ENCODE data around the gene ACTRT1.

The ACTRT1 gene

DNA sequence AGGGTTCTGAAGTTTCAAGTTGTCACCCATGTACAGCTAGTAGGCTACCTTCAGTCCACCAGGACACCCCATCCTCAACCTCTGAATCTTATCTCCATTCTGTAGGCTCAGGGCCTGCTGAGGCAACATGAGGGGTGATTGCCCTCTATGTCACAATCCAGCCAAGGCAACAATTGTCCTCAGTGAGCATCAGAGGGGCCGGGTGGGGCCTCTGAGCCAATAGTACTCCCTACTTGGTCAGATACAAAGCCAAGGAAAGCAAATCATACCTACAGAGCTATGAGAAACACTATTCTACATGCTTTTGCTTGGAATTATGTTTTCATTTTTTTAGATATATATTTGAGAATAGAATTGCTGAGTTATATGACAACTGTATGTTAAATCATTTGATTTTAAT, at the start of gene ACTRT1:
Gene ACTRT1, minus strand, starts transcription at position 101 of the 400 bp plus-strand sequence. CDS start 197 bp downstream, outside the sequence.
- no peak for DNase-seq (ENCODE audit: low read depth)

DNA sequence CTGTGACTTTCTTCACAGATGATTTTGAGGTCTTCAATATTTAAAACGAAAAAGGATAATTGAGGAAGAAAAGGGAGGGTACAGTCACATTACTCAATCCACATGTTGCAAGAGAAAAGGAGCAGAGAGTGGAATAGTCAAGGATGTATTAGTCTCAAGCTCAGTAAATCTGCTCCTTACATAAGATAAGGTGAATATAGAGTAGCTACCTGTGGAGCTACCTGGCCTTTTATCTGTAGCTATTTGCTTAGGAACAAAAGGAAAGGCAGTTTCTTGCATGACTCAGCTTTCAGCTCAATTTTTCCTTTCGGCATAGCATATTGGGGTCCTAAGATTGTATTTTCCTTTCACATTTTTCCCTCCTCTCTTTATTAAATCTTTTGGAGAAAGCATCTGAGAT, 26.3 kb upstream of the ACTRT1 start:
- no peak for DNase-seq (ENCODE audit: low read depth)

DNA sequence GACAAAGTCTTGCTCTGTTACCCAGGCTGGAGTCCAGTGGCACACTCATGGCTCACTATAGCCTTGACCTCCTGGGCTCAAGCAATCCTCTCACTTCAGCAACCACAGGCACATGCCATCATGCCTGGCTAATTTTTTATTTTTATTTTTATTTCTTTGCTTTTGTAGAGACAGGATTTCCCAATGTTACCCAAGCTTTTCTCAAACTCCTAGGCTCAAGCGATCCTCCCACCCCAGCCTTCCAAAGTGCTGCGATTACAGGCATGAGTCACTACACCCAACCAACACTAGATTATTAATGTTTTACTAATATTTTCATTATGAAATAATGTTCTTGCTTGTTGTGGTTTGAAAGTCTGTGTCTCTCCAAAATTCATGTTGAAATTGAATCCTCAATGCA, 5.2 kb upstream of the ACTRT1 start:
- no peak for DNase-seq (ENCODE audit: low read depth)

DNA sequence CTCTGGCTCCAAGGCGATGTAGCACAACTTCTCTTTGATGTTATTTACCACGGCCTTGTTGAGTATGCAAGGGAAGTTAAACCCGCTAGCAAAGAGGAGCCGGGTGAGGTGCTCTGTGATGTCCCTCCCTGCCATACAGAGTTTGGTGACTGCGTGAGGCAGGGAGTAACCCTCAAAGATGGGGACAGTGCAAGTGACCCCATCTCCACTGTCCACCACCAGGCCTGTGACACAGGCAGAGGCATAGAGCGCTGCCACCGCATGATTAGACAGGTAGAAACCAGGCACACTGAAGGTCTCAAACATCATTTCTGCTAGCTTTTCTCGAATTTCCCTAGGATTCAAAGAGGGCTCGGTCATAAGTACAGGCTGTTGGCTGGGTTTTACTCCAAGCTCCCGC, 677 bp downstream of the ACTRT1 start:
- DNase-seq (ENCODE audit: low read depth), result no peak

DNA sequence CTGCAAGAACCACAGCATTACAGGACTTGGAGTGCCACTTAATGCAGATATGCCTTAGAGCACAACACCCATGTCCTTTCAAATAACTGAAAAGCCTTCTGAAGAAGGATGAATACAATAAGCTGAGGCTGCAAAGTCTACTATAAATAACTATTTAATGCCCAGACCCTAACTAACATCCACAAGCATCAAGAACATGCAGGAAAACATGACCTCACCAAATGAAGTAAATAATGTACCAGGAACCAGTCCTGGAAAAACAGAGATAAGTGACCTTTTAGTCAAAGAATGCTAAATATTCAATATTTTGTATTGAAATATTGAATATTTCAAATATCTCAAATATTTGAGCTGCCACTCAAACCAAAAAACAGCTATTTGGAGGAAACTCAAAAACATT, 16.9 kb downstream of the ACTRT1 start:
- no peak for DNase-seq (ENCODE audit: low read depth)

DNA sequence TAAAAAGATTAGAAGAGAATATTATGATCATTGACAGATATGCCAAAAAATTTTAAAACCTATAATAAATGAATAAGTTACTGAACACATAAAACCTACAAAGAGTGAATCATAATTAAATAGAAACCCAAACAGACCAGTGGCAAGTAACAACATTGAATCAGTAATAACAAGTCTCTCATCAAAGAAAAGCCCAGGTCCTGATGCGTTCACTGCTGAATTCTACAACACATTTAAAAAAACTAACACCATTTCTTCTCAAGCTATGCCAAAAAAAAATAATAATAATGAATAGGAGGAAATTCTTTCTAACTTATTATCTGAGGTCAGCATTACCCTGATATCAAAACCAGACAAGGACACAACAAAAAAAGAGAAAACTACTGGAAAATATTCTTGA, 30.6 kb downstream of the ACTRT1 start:
- DNase-seq (ENCODE audit: low read depth), result no peak

DNA sequence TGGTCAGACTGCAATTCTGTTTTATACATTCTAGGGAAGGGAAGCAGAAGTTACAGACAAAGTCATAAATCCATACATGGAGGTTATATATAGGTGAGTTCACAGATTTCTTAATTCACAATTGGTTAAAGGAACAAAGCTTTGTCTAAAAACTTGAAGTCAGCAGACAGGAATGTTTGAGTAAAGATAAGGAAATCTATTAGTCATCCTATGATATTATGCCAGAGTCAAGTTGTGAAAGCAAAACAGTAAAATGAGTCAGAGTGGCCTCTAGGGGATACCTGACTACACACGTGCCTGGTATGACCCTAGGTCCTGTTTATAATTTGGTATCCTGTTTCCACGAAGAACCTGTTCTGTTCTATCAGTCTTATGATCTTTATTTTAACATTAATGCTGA, 31.5 kb downstream of the ACTRT1 start:
- no peak for DNase-seq (ENCODE audit: low read depth)

DNA sequence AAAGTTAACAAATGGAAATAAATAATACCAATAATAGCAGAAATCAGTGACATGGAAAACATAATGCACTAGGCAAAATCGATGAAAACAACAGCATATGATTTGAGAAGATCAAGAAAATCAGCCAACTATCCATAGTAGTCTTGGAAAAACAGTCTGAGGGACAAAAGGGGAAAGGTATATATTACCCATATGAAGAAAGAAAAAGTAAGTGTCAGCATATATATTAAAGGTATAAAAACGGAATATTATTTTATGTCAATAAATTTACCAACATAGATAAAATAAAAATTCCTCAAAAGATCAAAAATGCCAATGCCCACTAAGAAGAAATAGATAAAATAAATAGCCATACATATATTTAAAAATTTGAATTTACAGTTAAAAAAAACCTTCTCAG, 33.0 kb downstream of the ACTRT1 start:
- no peak for DNase-seq (ENCODE audit: low read depth)

DNA sequence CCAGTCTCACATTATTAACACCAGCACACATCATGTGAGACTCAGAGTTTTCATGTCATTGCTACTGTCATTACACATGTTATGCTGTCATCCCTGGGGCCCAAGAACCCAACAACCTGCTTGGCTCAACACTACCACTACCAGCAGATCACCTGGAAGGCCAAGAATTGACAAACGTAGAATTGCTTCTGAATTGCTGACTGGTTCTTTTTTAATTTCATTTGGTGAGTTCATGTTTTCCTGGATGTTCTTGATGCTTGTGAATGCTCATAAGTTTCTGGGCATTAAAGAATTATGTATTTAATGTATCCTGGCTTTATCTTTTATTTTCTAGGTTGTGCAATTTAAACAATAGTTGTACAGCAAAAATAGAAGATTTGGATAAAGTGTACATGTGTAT, 40.2 kb downstream of the ACTRT1 start:
- no peak for DNase-seq (ENCODE audit: low read depth)

DNA sequence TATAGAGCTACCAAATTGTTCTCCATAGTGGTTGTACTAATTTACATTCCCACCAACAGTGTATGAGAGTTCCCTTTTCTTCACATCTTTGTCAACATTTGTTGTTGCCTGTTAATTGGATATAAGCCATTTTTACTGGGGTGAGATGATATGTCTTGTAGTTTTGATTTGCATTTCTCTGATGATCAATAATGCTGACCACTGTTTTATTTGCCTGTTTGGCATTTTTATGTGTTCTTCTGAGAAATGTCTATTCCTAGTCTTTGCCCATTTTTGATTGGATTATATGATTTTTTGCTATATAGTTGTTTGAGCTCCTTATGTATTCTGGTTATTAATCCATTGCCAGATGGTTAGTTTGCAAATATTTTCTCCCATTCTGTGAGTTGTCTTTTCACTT, 44.3 kb downstream of the ACTRT1 start:
- DNase-seq (ENCODE audit: low read depth), result no peak

Data from stromal cell of bone marrow (primary cell).